HG03521 (cell line): Measurements from ENCODE around the gene MTERF2.
A peak's percentile ranks its signal among the peaks of the same experiment; 100 is the strongest.

Experiments used
- ATAC-seq: cut with Tn5 transposase; IDR thresholded peaks from one replicate; pipeline ENCODE4 v1.9.1; 2021; ENCODE audit warnings: mild to moderate bottlenecking, moderate library complexity; ENCODE audit not compliant: unreplicated experiment

The MTERF2 gene

DNA sequence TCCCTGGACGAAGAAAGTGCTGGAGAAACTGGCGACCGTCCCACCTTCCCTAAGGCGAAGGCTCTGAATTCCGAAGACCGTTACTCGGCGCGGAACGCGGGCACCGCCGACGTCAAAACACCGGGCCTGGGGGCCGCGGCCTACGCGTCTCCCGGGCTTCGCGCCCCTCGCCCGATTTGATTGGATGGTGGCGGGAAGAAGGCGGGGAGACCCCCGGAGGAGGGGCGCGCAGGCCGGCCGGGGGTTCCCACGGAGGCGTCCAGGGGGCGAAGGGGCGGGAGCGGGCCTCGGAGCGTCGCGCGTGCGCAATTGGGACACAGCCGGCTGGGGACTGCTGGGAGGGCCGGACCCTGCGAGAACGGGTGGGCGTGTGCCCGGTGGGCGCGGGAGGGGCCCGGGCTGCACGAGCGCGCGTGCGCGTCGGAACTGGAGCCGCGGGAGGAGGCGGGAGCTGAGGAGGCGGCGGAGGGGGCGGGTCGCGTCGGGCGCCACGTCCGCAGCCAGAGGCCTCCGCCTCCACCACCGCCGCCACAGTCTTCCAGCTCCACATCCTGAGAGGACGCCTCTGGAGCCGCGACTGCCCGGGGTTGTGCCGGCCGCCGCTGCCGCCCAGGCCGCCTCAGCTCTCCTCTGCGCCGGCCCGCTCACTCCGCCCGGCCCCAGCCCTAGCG lies 31.4 kb downstream of the MTERF2 start, which contains the start of gene TMEM263:
TMEM263 (plus strand) TSS at position 531 of the 671 bp plus-strand sequence. CDS start 11,210 bp downstream, outside the sequence.
- peak; percentile 83 for ATAC-seq

DNA sequence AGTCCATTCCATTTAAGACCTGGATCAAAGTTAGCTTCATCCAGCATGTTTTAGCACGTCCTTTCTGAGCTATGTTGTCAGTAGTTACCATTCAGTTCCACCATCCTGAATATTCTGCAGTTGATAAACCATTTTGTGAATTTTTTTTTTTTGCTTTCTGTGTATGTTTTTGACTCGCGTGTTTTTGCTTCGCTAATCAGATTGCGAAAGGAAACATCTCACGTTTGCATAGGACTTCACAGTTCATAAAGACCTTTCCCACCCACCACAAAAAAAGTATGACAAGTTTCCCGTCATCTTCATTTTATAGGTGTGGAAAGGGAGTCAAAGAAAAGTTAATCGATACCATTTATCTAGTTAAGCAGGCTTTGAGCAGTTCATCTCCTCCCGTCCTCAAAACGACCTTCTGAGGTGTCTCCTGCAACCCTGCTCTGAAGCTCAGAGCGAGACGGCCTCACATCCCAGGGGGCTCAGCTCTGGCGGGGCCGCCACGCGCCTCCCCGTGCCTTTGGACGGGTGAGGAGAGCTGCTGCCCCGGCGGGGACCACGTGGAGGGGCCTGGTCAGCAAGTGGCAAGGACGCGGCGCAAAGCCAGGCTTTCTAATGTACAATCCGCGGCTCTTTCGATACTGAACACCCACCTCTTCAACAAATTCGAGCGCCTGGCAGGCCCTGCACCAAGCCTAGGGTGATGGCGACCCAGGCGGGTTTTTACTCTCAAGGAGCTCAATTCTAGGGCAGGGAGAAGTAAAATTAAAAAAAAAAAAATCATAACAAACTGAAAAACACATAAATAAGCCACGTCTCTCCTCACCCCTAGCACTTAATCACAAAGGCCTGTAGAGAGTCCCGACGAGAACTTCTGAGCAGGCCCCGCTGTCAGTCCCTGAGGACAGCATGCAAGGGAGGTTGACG lies 32.2 kb downstream of the MTERF2 start:
- ATAC-seq, result peak; percentile 3

DNA sequence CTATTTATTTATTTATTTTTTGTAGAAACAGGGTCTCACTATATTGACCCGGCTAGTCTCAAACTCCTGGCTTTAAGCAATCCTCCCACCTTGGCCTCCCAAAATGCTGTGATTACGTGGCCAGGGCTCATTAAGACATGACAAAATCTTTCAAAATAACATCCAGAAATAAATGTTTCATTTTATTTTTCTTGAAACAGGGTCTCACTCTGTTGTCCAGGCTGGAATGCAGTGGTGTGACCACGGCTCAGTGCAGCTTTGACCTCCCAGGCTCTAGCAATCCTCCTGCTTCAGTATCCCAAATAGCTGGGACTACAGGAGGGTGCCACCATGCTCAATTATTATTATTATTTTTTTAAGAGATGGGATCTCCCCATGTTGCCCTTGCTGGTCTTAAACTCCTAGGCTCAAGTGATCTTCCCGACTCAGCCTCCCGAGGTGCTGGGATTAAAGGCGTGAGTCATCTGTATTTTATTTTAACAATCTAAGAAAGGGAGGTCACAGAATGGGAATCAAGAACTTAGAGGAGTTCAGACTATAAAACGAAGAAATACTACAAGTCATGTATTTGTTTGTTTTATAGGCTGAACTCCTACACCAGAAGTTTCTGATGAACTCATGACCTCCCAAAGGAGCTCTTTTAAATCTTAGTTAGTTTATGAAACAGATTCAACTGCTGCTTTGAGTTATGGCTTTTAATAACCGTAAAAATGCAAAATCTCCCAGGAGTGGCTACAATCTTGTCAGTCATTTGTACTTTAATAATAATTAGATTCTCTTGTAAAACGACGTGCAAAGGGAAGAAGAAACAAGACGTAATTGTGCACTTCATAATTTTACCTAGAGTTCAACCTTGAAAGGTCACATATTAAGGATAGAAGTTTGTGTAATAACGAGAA lies 33.3 kb downstream of the MTERF2 start:
- no peak for ATAC-seq

DNA sequence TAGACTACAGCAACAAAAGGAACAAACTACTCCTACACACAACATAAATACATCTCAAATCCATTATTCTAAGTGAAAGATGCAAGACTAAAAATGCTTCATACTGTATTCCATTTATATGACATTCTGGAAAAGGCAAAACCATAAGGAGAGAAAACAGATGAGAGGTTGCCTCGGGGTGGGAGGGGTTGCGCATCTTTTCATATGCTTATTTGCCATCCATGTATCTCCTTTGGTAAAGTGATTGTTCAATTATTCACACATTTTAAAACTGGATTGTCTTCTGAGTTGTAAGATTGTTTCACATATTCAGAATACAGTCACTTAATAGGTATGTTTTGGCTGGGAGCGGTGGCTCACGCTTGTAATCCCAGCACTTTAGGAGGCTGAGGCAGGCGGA lies 36.4 kb downstream of the MTERF2 start:
- ATAC-seq, result no peak

- ATAC-seq, result no peak
These were observed 39.5 kb downstream of the MTERF2 start for GRCh38 chr12:106947461-106947860.

DNA sequence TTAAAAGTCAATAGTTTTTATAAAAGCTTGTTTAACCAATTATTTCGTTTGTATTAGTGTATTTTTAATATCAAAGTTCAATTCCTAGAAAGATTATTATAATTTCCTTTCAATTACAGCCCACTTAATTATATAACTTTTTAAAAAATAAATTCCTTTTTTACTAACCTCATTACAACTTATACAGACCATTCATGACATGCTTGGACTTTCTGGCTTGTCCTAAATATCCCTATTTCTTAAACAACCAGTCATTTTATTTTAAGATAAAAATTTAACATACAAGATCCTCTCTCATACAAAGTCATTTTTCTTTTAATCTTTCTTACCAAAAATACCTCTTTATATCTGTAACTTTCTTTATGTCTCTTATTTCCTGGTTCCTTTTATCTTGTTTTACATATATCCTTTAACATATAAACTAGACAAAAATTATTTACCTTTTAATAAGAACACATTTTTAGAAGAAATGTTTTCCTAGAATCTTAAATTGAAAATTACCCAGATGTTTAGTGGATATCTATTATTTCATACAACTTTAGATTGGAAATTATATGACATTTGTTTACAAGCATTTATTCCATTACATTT lies 41.6 kb downstream of the MTERF2 start:
- ATAC-seq, result no peak

DNA sequence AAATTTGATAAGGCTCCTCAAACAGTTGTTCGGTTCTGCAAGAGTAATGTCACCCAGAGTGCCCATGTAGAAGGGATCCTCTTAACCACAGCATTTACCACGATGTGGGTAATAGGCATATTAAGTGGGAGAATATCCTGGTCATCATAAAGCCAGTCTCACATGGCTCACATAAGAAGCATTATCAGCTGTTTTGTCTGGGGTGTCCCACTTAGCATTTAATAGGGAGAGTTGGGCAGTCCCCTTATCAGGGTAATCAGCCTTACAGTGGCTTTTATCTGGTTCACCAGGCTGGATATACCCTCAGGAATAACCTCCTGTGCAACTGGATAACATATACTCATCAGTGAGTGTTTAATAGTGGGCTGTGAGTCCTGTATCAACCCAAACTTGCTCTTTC lies 44.2 kb downstream of the MTERF2 start:
- ATAC-seq, result no peak

DNA sequence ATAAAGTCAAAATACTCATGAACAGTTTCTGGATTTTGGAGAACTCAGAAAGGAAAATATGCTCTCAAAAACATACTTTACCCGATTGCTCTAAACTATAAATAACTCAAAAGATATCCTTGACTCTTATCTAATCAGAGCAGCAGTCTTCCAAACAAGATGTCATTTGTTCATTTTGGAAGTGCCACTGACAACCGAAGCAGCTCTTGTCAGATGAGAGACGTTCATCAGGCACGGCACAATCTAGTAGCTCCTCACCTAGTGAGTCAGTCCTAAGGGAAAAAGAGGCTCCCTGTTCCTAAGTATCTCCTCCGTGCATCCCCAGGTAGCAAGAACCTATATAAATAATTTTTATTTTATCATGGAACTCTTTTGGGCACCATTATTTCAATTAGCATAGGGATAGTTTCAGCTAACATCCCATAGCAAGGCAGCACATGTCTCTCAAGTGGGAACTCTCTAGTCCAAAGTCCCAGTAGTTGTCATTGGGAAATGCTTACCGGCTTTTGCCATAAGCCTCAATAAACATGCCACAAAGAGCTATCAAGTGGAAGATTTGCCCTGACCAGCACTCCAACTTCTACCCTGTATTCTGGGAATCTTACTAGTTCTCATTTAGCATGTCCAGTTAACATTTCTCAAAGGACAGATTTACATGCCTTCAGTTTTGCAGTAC lies 45.3 kb downstream of the MTERF2 start:
- ATAC-seq, result no peak

GRCh38 chr12:106934277-106934676 lies 52.7 kb downstream of the MTERF2 start:
- no peak for ATAC-seq
